Hematopoietic multipotent progenitor cell treated with erythropoietin and hydrocortisone succinate and interleukin-3 and kit ligand, for 17 days (in vitro differentiated cells): ENCODE results near the gene MEFV.
"Not testable (repeated sequence)": the region's sequence is repeated elsewhere in the genome, so short reads cannot be mapped to it uniquely, and the experiment has no call there.

Source experiments
- DNase-seq: peaks from one replicate; pipeline ENCODE4 v3.0.0-alpha.2; 2015; ENCODE audit warnings: low spot score

Gene MEFV

GRCh38 chr16:3215601-3216262 lies 40.7 kb downstream of the MEFV start:
- no peak for DNase-seq

- DNase-seq, result no peak
These were observed 41.4 kb downstream of the MEFV start for GRCh38 chr16:3214904-3215600.

GRCh38 chr16:3212567-3212966 lies 43.9 kb downstream of the MEFV start:
- DNase-seq, result no peak

GRCh38 chr16:3212006-3212405 lies 44.4 kb downstream of the MEFV start:
- DNase-seq, result no peak

GRCh38 chr16:3207086-3207953 lies 49.1 kb downstream of the MEFV start:
- DNase-seq, result no peak

GRCh38 chr16:3205939-3206338 lies 50.5 kb downstream of the MEFV start:
- not testable (repeated sequence) for DNase-seq

- no peak for DNase-seq
These were observed 53.4 kb downstream of the MEFV start for GRCh38 chr16:3202903-3203539.

- no peak for DNase-seq
These were observed 57.9 kb downstream of the MEFV start for GRCh38 chr16:3198334-3199072.

GRCh38 chr16:3197694-3198333 lies 58.6 kb downstream of the MEFV start:
- not testable (repeated sequence) for DNase-seq

GRCh38 chr16:3195975-3196374 lies 60.5 kb downstream of the MEFV start:
- DNase-seq, result no peak

GRCh38 chr16:3194792-3195191 lies 61.6 kb downstream of the MEFV start:
- DNase-seq, result no peak

GRCh38 chr16:3193221-3194212 lies 62.9 kb downstream of the MEFV start:
- DNase-seq, result no peak

- no peak for DNase-seq
These were observed 63.9 kb downstream of the MEFV start for GRCh38 chr16:3192476-3193019.
